H1 (cell line): ENCODE measurements around the gene UHMK1. TPM values are rescaled to one million over a fixed set of nuclear protein-coding genes. Genes with fewer than 3 reads are reported as not detected.
A peak's percentile ranks its signal among the peaks of the same experiment; 100 is the strongest.

Experiments
- CTCF ChIA-PET: fragments of 300-600 bp; sonication (Branson Sonifier 250); formaldehyde crosslinking; loops from one replicate; lab custom pipeline; 2021; ENCODE audit not compliant: partially characterized antibody; lab: Charles Lee
- POLR2A ChIA-PET: fragments of 300-600 bp; sonication (Branson Sonifier 250); formaldehyde crosslinking; loops from one replicate; lab custom pipeline; 2021; ENCODE audit warnings: inconsistent platforms; ENCODE audit not compliant: partially characterized antibody; lab: Charles Lee
- DNase-seq, 2 experiments: peaks; one replicate each; pipeline versions ENCODE4 v3.0.0 to v3.0.0-alpha.2; 2010 to 2022; ENCODE audit warnings: low spot score in 2 of 2, low read depth in 1 of 2, mixed read lengths in 1 of 2
- FAIRE-seq: peaks from 2 replicates; lab custom pipeline; 2011; peaks lifted over from hg19 to GRCh38; lab: Jason Lieb, UNC
- H2AFZ ChIP-seq: 2 replicates; pipeline ENCODE4 v1.8.1; 2012; ENCODE audit warnings: low read length, inconsistent platforms
- H2AK5ac ChIP-seq: 2 replicates; pipeline ENCODE4 v1.6.1; 2013; ENCODE audit warnings: low read depth, low read length
- H2BK120ac ChIP-seq: replicated peaks from 2 replicates; pipeline ENCODE3; 2013; ENCODE audit warnings: low read depth, low read length, inconsistent platforms
- H2BK12ac ChIP-seq: 2 replicates; pipeline ENCODE4 v1.6.1; 2013; ENCODE audit warnings: low read depth, low read length
- H2BK15ac ChIP-seq: 2 replicates; pipeline ENCODE4 v1.6.1; 2013; ENCODE audit warnings: low read length
- H2BK20ac ChIP-seq: 2 replicates; pipeline ENCODE4 v1.6.1; 2013; ENCODE audit warnings: low read length
- H2BK5ac ChIP-seq: 2 replicates; pipeline ENCODE4 v1.6.1; 2013; ENCODE audit warnings: low read depth, low read length
- H3K14ac ChIP-seq: 2 replicates; pipeline ENCODE4 v1.6.1; 2013; ENCODE audit warnings: inconsistent platforms; ENCODE audit not compliant: insufficient read length
- H3K18ac ChIP-seq: 2 replicates; pipeline ENCODE4 v1.6.1; 2013; ENCODE audit warnings: low read length; ENCODE audit errors: extremely low read depth
- H3K23ac ChIP-seq: 2 replicates; pipeline ENCODE4 v1.6.1; 2013; ENCODE audit warnings: inconsistent platforms; ENCODE audit not compliant: insufficient read length
- H3K23me2 ChIP-seq: 2 replicates; pipeline ENCODE4 v1.6.1; 2013; ENCODE audit warnings: low read depth, low read length
- H3K27ac ChIP-seq: 2 replicates; pipeline ENCODE4 v1.6.1; 2011; ENCODE audit warnings: low read depth, low read length, inconsistent platforms
- H3K27me3 ChIP-seq, 4 experiments: replicated peaks in 1 of 4; 1 replicate in 1 of 4; 2 replicates in 3 of 4; pipeline versions ENCODE4 v1.6.1 to v1.8.1; 2011 to 2013; ENCODE audit warnings: low read length in 3 of 4, mild to moderate bottlenecking in 3 of 4, inconsistent platforms in 2 of 4, mixed read lengths in 2 of 4, moderate library complexity in 1 of 4; ENCODE audit not compliant: control insufficient read depth in 3 of 4, insufficient read depth in 3 of 4; ENCODE audit errors: extremely low read depth in 1 of 4
- H3K36me3 ChIP-seq, 4 experiments: 2 replicates each; pipeline versions ENCODE4 v1.6.1 to v1.8.1; 2011 to 2013; ENCODE audit warnings: mild to moderate bottlenecking in 4 of 4, low read length in 3 of 4, moderate library complexity in 2 of 4, control low read depth in 1 of 4, inconsistent platforms in 1 of 4; ENCODE audit not compliant: insufficient read depth in 4 of 4, control insufficient read depth in 2 of 4
- H3K4ac ChIP-seq: replicated peaks from 2 replicates; pipeline ENCODE3; 2013; ENCODE audit warnings: low read length, low read depth, mixed read lengths, inconsistent platforms; ENCODE audit not compliant: insufficient read length
- H3K4me1 ChIP-seq, 4 experiments: replicated peaks in 1 of 4; 1 replicate in 1 of 4; 2 replicates in 3 of 4; pipeline versions ENCODE4 v1.6.1 to v1.8.1; 2011 to 2013; ENCODE audit warnings: low read length in 3 of 4, inconsistent platforms in 2 of 4, mixed read lengths in 1 of 4; ENCODE audit not compliant: insufficient read depth in 4 of 4, control insufficient read depth in 3 of 4
- H3K4me2 ChIP-seq, 2 experiments: 2 replicates each; pipeline versions ENCODE4 v1.6.1 to v1.8.1; 2011 to 2013; ENCODE audit warnings: low read depth in 2 of 2, low read length in 2 of 2, control low read depth in 1 of 2, inconsistent platforms in 1 of 2, mild to moderate bottlenecking in 1 of 2; ENCODE audit not compliant: insufficient read depth in 1 of 2
- H3K4me3 ChIP-seq, 4 experiments: fragments of 200-600, 300-600 bp in 1 of 4; sonication (generic), shearing (Covaris generic), sonication (Bioruptor Twin) in 1 of 4; 2 replicates each; pipeline versions ENCODE4 v1.5.1 to v1.8.1; 2011 to 2016; ENCODE audit warnings: low read length in 4 of 4, low read depth in 3 of 4, control low read depth in 2 of 4, inconsistent platforms in 2 of 4, mild to moderate bottlenecking in 2 of 4, mixed read lengths in 1 of 4, moderate library complexity in 1 of 4; ENCODE audit not compliant: insufficient read depth in 2 of 4; ENCODE audit errors: extremely low read depth in 1 of 4
- H3K56ac ChIP-seq: replicated peaks from 2 replicates; pipeline ENCODE3; 2013; ENCODE audit warnings: low read depth, mild to moderate bottlenecking, mixed read lengths, low read length, inconsistent platforms; ENCODE audit not compliant: insufficient read length
- H3K79me1 ChIP-seq: 2 replicates; pipeline ENCODE4 v1.6.1; 2013; ENCODE audit warnings: low read depth, low read length, control low read depth
- H3K79me2 ChIP-seq, 2 experiments: 2 replicates each; pipeline versions ENCODE4 v1.6.1 to v1.8.1; 2012 to 2013; ENCODE audit warnings: low read length in 2 of 2, mild to moderate bottlenecking in 2 of 2, inconsistent platforms in 1 of 2; ENCODE audit not compliant: insufficient read depth in 2 of 2, control insufficient read depth in 1 of 2
- H3K9ac ChIP-seq, 4 experiments: replicated peaks in 1 of 4; 1 replicate in 1 of 4; 2 replicates in 3 of 4; pipeline versions ENCODE4 v1.6.1 to v1.8.1; 2011 to 2013; ENCODE audit warnings: low read depth in 3 of 4, low read length in 3 of 4, control low read depth in 2 of 4, mild to moderate bottlenecking in 2 of 4, moderate library complexity in 2 of 4, inconsistent platforms in 1 of 4; ENCODE audit errors: extremely low read depth in 1 of 4
- H3K9me3 ChIP-seq, 2 experiments: 2 replicates each; pipeline versions ENCODE4 v1.6.1 to v1.8.1; 2012 to 2013; ENCODE audit warnings: mild to moderate bottlenecking in 2 of 2, moderate library complexity in 2 of 2, control low read depth in 1 of 2, inconsistent platforms in 1 of 2, low read depth in 1 of 2, low read length in 1 of 2, mixed read lengths in 1 of 2; ENCODE audit not compliant: insufficient read depth in 2 of 2
- H4K20me1 ChIP-seq, 2 experiments: replicated peaks in 1 of 2; 2 replicates each; pipeline versions ENCODE3 to v1.8.1; 2011 to 2013; ENCODE audit warnings: inconsistent platforms in 2 of 2, low read length in 2 of 2, mild to moderate bottlenecking in 1 of 2; ENCODE audit not compliant: insufficient read depth in 2 of 2, control insufficient read depth in 1 of 2
- H4K5ac ChIP-seq: 2 replicates; pipeline ENCODE4 v1.6.1; 2013; ENCODE audit warnings: low read length, low read depth, mixed read lengths, inconsistent platforms; ENCODE audit not compliant: insufficient read length
- H4K8ac ChIP-seq: 2 replicates; pipeline ENCODE4 v1.8.0; 2013; ENCODE audit warnings: mild to moderate bottlenecking, moderate library complexity, low read length, inconsistent platforms; ENCODE audit not compliant: insufficient read depth; ENCODE audit errors: extremely low read depth
- H4K91ac ChIP-seq: replicated peaks from 2 replicates; pipeline ENCODE3; 2013; ENCODE audit warnings: low read length, mixed read lengths, inconsistent platforms; ENCODE audit not compliant: insufficient read length
- FOSL1 ChIP-seq: IDR thresholded peaks from 2 replicates; pipeline ENCODE4 v1.6.1; 2011; ENCODE audit warnings: mild to moderate bottlenecking, low read depth, low read length, moderate library complexity; ENCODE audit not compliant: insufficient read depth
- WGBS, 2 experiments: shearing (Covaris generic) in 1 of 2; methylation state at CpG; one replicate each; pipeline versions ENCODE4 v1.1.6 to v1.1.7; 2013 to 2015; ENCODE audit warnings: low lambda C conversion rate in 2 of 2, mixed read lengths in 2 of 2, inconsistent platforms in 1 of 2, low coverage in 1 of 2, missing lambda C conversion rate in 1 of 2; ENCODE audit not compliant: insufficient replicate concordance in 2 of 2, insufficient coverage in 1 of 2, insufficient read length in 1 of 2; ENCODE audit errors: extremely low coverage in 1 of 2, missing lambda C conversion rate in 1 of 2; 5-methylcytosine and 5-hydroxymethylcytosine counted together
- long read RNA-seq, 2 experiments: library from RNA in 1 of 2; library from capped mRNA in 1 of 2; stranded (forward); transcript quantifications; one replicate each; pipeline ENCODE4 v2.0.0, GENCODE V29; 2021; ENCODE audit warnings: inconsistent platforms in 1 of 2
- polyA minus RNA-seq, 3 experiments: library from RNA; depleted of rRNA, polyadenylated mRNA; stranded (reverse); fragments of >200 nt; gene quantifications; 1 replicate in 2 of 3; 2 replicates in 1 of 3; pipeline ENCODE4 v1.2.3, GENCODE V29; 2011
- polyA plus RNA-seq, 7 experiments: library from polyadenylated mRNA; depleted of rRNA in 3 of 7; stranded (reverse) in 5 of 7; unstranded in 2 of 7; fragments of >200 nt in 5 of 7; fragments of 200-250 nt in 2 of 7; gene quantifications; 1 replicate in 5 of 7; 2 replicates in 1 of 7; 4 replicates in 1 of 7; pipeline versions ENCODE4 v1.2.1 to v1.2.3, GENCODE V29; 2011 to 2013; ENCODE audit warnings: missing spikeins in 2 of 7, mixed read lengths in 2 of 7
- total RNA-seq: library from RNA; stranded (reverse); fragmentation: NEBNext Ultra II Directional; extraction: Animal tissue kit (Norgen Biotek cat#: 25700); gene quantifications from 2 replicates; pipeline ENCODE4 v1.2.1, GENCODE V29; 2021
- TF ChIP-seq, protein P1 (sequence below): IDR thresholded peaks from 2 replicates; pipeline ENCODE4 v1.6.1; 2011; ENCODE audit warnings: low read length, improper control_type of control experiment
- TF ChIP-seq, protein P2 (sequence below), 3 experiments: IDR thresholded peaks; 1 replicate in 2 of 3; 2 replicates in 1 of 3; pipeline versions ENCODE4 v1.5.1 to v1.6.1; 2011; ENCODE audit warnings: low read length in 3 of 3, mild to moderate bottlenecking in 3 of 3, inconsistent platforms in 2 of 3, low read depth in 1 of 3, moderate library complexity in 1 of 3; ENCODE audit not compliant: insufficient read depth in 1 of 3; ENCODE audit errors: control extremely low read depth in 1 of 3

UHMK1 gene, protein sequence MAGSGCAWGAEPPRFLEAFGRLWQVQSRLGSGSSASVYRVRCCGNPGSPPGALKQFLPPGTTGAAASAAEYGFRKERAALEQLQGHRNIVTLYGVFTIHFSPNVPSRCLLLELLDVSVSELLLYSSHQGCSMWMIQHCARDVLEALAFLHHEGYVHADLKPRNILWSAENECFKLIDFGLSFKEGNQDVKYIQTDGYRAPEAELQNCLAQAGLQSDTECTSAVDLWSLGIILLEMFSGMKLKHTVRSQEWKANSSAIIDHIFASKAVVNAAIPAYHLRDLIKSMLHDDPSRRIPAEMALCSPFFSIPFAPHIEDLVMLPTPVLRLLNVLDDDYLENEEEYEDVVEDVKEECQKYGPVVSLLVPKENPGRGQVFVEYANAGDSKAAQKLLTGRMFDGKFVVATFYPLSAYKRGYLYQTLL
- 15.0 and 16.1 TPM in 2 replicates for total RNA-seq
- polyA plus RNA-seq (2011; rRNA removed), result 3.1 and 4.6 TPM in 2 replicates
- polyA plus RNA-seq (2011; cell fraction: cytosol; rRNA removed), result 6.6 TPM
- 3.2 TPM for polyA plus RNA-seq (2011; cell fraction: nucleus; rRNA removed)
- polyA plus RNA-seq (2012, experiment 1 of 2), result 3.0 to 8.9 TPM (median 4.7 TPM) in 4 replicates
- polyA plus RNA-seq (2012, experiment 2 of 2), result 0.80 TPM
- polyA plus RNA-seq (2013, experiment 1 of 2), result 8.4 TPM
- 7.5 TPM for polyA plus RNA-seq (2013, experiment 2 of 2)
- 15.9 and 21.7 TPM in 2 replicates for polyA minus RNA-seq (2011; rRNA and poly(A)+ RNA removed)
- polyA minus RNA-seq (2011; cell fraction: cytosol; rRNA and poly(A)+ RNA removed), result 9.2 TPM
- polyA minus RNA-seq (2011; cell fraction: nucleus; rRNA and poly(A)+ RNA removed), result 18.5 TPM
- long read RNA-seq, experiment 1, partial matches to known transcripts, result 0 of 14 reads
- long read RNA-seq, experiment 1, other reads (novel, unspliced or antisense), result 14 of 14 reads
- long read RNA-seq, experiment 2, partial matches to known transcripts, result 2 of 2 reads
- long read RNA-seq, experiment 2, other reads (novel, unspliced or antisense), result 0 of 2 reads

DNA sequence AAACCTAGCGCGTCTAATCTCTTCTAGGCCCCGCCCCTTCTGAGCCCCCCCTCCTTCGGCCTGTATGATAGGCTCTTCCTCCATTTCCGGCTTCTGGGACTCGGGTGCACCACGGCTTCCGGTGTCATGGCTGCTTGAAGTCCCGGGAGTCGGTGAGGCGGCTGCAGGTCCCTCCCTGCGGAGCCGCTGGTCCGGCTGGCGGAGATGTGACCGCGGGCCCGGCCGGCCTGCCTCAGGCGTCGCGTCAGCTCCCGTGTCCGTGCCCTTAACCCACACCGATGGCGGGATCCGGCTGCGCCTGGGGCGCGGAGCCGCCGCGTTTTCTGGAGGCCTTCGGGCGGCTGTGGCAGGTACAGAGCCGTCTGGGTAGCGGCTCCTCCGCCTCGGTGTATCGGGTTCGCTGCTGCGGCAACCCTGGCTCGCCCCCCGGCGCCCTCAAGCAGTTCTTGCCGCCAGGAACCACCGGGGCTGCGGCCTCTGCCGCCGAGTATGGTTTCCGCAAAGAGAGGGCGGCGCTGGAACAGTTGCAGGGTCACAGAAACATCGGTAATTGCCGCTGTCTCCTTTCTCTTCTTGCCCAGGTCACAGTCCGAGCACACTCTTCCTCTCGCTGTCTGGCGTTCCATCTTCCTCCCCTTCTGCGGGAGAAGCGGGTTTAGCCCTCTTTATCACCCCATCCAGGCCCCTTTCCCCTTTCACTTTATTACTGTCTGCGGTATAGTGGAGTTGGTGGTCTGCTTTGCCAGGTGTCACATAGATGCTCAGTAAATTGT, at the start of gene UHMK1:
UHMK1 (plus strand) TSS at position 96 of the 773 bp plus-strand sequence; CDS start at position 279, 183 bp downstream.
- FAIRE-seq, result no peak
- Histone ChIP-seq H2BK15ac (no peak within 1 kb of the TSS), H3K79me2 (peaks cover 3 to 35% of the 10 kb centered on the region in 2 experiments)
- TF ChIP-seq, protein P1, sequence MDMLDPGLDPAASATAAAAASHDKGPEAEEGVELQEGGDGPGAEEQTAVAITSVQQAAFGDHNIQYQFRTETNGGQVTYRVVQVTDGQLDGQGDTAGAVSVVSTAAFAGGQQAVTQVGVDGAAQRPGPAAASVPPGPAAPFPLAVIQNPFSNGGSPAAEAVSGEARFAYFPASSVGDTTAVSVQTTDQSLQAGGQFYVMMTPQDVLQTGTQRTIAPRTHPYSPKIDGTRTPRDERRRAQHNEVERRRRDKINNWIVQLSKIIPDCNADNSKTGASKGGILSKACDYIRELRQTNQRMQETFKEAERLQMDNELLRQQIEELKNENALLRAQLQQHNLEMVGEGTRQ, result no peak
- TF ChIP-seq FOSL1, result no peak
- TF ChIP-seq, protein P2, sequence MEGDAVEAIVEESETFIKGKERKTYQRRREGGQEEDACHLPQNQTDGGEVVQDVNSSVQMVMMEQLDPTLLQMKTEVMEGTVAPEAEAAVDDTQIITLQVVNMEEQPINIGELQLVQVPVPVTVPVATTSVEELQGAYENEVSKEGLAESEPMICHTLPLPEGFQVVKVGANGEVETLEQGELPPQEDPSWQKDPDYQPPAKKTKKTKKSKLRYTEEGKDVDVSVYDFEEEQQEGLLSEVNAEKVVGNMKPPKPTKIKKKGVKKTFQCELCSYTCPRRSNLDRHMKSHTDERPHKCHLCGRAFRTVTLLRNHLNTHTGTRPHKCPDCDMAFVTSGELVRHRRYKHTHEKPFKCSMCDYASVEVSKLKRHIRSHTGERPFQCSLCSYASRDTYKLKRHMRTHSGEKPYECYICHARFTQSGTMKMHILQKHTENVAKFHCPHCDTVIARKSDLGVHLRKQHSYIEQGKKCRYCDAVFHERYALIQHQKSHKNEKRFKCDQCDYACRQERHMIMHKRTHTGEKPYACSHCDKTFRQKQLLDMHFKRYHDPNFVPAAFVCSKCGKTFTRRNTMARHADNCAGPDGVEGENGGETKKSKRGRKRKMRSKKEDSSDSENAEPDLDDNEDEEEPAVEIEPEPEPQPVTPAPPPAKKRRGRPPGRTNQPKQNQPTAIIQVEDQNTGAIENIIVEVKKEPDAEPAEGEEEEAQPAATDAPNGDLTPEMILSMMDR (IDR thresholded peaks at IDR 0.05; ENCODE audit: control extremely low read depth in 1 of 3, insufficient read depth in 1 of 3, low read depth in 1 of 3, low read length in 3 of 3), result no peak

More for the DNA sequence above, at the start of gene UHMK1:
- H3K4me1 ChIP-seq, result peaks cover 0 to 2% (median 0%) of the 10 kb centered on the region in 4 experiments; a peak in 3 of 7 replicates
- H2BK120ac ChIP-seq, result peak within 1 kb of the TSS; percentile 1
- H3K9ac ChIP-seq, result peak within 1 kb of the TSS; percentile 87 to 94 (median 90)
- H2AFZ ChIP-seq, result peak within 1 kb of the TSS; percentile 97
- 1% methylated on average over 60 of the region's 61 CpGs; no CpG with 5 or more reads in 1 of the 2 experiments for WGBS, 2 experiments
- H2BK5ac ChIP-seq, result peak within 1 kb of the TSS; percentile 50
- peaks cover 5% of the 10 kb centered on the region; the same call in 1 of the 2 replicates for H3K23me2 ChIP-seq
- ChIA-PET POLR2A (no interaction called here), CTCF (no interaction called here)
- H3K79me1 ChIP-seq, result no peaks in the 10 kb centered on the region
- no peak within 1 kb of the TSS for H3K23ac ChIP-seq
- peak within 1 kb of the TSS; percentile 65 for H3K4ac ChIP-seq
- no peak within 1 kb of the TSS for H2AK5ac ChIP-seq
- peak within 1 kb of the TSS; percentile 77 for H4K91ac ChIP-seq
- H3K36me3 ChIP-seq, result peaks cover 2 to 27% (median 16%) of the 10 kb centered on the region in 4 experiments; a peak in 6 of 8 replicates
- peak within 1 kb of the TSS; percentile 97 for H4K8ac ChIP-seq
- H3K18ac ChIP-seq, result peak within 1 kb of the TSS; percentile 89
- H3K56ac ChIP-seq, result peak within 1 kb of the TSS; percentile 32
- H4K20me1 ChIP-seq, result peaks cover 2% of the 10 kb centered on the region in 2 experiments
- DNase-seq, result peak; percentile 56 to 79
- no peaks in the 10 kb centered on the region for H3K9me3 ChIP-seq
- H2BK12ac ChIP-seq, result no peak within 1 kb of the TSS
- H3K27ac ChIP-seq, result peak within 1 kb of the TSS; percentile 54; the same call in 1 of the 2 replicates
- H3K14ac ChIP-seq, result no peak within 1 kb of the TSS
- H3K4me2 ChIP-seq, result peak within 1 kb of the TSS; percentile 80 to 85
- peak within 1 kb of the TSS; percentile 97 for H4K5ac ChIP-seq
- H3K27me3 ChIP-seq, result no peaks in the 10 kb centered on the region
- peak within 1 kb of the TSS; percentile 81 to 98 (median 92) for H3K4me3 ChIP-seq
- no peak within 1 kb of the TSS for H2BK20ac ChIP-seq
